ENCODE data around the gene NEK6. TPM values are rescaled to one million over a fixed set of nuclear protein-coding genes. Genes with fewer than 3 reads are reported as not detected.

NEK6 gene
- total and polyA plus RNA-seq, 2 of the 8 experiments (the other 6 are each of a cell fraction or from before 2014, with no cell fraction given): 17.7 to 19.7 TPM

- no peak for TF ChIP-seq CHD7 (IDR thresholded peaks at IDR 0.05; ENCODE audit: insufficient replicate concordance, low read length)
- TF ChIP-seq RNF2 (IDR thresholded peaks at IDR 0.05; ENCODE audit: borderline replicate concordance, low read depth, low read length, missing control alignments, poor library complexity, severe bottlenecking): no peak
- TF ChIP-seq RAD21 (IDR thresholded peaks at IDR 0.05 in 1 of 2, conservative IDR thresholded peaks at IDR 0.05 in 1 of 2; ENCODE audit: low read depth in 2 of 2, low read length in 2 of 2): no peak
- TF ChIP-seq POU5F1 (IDR thresholded peaks at IDR 0.05; ENCODE audit: low read depth, low read length): no peak
- no peak for TF ChIP-seq MAX (IDR thresholded peaks at IDR 0.05)
- no peak for TF ChIP-seq EGR1 (IDR thresholded peaks at IDR 0.05; ENCODE audit: borderline replicate concordance, low read depth, low read length)
- no peak for TF ChIP-seq SRF (IDR thresholded peaks at IDR 0.05; ENCODE audit: low read depth, low read length)
- no peak for TF ChIP-seq TBP (IDR thresholded peaks at IDR 0.05; ENCODE audit: low read depth, low read length)
- TF ChIP-seq TAF1 (IDR thresholded peaks at IDR 0.05; ENCODE audit: low read depth, low read length): no peak
- no peak for TF ChIP-seq NANOG (IDR thresholded peaks at IDR 0.05; ENCODE audit: insufficient read depth, low read depth, low read length, poor library complexity, severe bottlenecking)
These were observed 6.2 kb downstream of the NEK6 start (continued) for GRCh38 chr9:124263800-124264426.

All from H1 (cell line).